ENCODE data around the gene HPD. TPM values are rescaled to one million over a fixed set of nuclear protein-coding genes. Genes with fewer than 3 reads are reported as not detected.
A peak's percentile ranks its signal among the peaks of the same experiment; 100 is the strongest.

HPD gene
- total RNA-seq, 1 experiment from 2014 or later = 0.39 TPM

DNA sequence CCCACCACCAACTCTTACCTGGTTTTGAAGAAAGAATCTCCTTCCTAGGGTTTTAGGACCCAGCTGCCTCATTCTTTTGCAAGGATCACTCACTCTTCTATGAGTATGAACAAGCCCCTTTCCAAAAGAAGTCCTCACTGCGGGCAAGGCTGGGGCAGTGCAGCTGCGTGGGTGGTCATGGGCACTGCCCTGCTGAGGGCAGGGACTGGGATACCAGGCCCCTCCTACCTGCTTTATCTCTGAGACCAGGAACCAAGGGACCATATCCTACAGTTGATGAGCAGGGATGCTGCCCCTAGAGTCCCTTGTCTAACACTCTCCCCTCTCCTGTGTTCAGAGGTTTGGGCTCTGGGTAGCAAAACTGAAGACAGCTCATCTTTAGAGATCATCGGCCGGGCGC lies 20.5 kb downstream of the HPD start:
- no peak overlapping the region for H3K27ac Mint-ChIP-seq
- H3K4me1 Mint-ChIP-seq = peaks cover 8% of the 10 kb centered on the region
- DNase-seq (ENCODE audit: low spot score) = no peak
- CTCF ChIA-PET = interaction anchor here (0.6 to 5.7 kb wide), 16 partner anchors 11 to 300 kb away, joined by 3 to 73 read pairs (median 4); partner anchors contain the start of genes CFAP251, RHOF and TMEM120B
- POLR2A ChIA-PET = no interaction called here
- H3K27me3 Mint-ChIP-seq (ENCODE audit: low read depth) = peaks cover 16% of the 10 kb centered on the region
- no peaks in the 10 kb centered on the region for H3K36me3 Mint-ChIP-seq
- no peak for TF ChIP-seq FOXJ3 (CRISPR knock-in tag; IDR thresholded peaks at IDR 0.05; ENCODE audit: borderline replicate concordance)
- no peak for TF ChIP-seq PRRX2 (CRISPR knock-in tag; IDR thresholded peaks at IDR 0.05)
- TF ChIP-seq, protein P1, sequence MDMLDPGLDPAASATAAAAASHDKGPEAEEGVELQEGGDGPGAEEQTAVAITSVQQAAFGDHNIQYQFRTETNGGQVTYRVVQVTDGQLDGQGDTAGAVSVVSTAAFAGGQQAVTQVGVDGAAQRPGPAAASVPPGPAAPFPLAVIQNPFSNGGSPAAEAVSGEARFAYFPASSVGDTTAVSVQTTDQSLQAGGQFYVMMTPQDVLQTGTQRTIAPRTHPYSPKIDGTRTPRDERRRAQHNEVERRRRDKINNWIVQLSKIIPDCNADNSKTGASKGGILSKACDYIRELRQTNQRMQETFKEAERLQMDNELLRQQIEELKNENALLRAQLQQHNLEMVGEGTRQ (CRISPR knock-in tag; IDR thresholded peaks at IDR 0.05) = no peak
- TF ChIP-seq TCF7 (CRISPR knock-in tag; IDR thresholded peaks at IDR 0.05; ENCODE audit: low read depth) = no peak
- no peak for TF ChIP-seq KAT7 (CRISPR knock-in tag; IDR thresholded peaks at IDR 0.05; ENCODE audit: borderline replicate concordance)
- no peak for TF ChIP-seq HMGA2 (CRISPR knock-in tag; IDR thresholded peaks at IDR 0.05)
- TF ChIP-seq, protein P2, sequence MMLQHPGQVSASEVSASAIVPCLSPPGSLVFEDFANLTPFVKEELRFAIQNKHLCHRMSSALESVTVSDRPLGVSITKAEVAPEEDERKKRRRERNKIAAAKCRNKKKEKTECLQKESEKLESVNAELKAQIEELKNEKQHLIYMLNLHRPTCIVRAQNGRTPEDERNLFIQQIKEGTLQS (CRISPR knock-in tag; conservative IDR thresholded peaks at IDR 0.05) = no peak
- no peak for TF ChIP-seq ZNF263 (CRISPR knock-in tag; IDR thresholded peaks at IDR 0.05; ENCODE audit: low read depth)
- TF ChIP-seq, protein P3, sequence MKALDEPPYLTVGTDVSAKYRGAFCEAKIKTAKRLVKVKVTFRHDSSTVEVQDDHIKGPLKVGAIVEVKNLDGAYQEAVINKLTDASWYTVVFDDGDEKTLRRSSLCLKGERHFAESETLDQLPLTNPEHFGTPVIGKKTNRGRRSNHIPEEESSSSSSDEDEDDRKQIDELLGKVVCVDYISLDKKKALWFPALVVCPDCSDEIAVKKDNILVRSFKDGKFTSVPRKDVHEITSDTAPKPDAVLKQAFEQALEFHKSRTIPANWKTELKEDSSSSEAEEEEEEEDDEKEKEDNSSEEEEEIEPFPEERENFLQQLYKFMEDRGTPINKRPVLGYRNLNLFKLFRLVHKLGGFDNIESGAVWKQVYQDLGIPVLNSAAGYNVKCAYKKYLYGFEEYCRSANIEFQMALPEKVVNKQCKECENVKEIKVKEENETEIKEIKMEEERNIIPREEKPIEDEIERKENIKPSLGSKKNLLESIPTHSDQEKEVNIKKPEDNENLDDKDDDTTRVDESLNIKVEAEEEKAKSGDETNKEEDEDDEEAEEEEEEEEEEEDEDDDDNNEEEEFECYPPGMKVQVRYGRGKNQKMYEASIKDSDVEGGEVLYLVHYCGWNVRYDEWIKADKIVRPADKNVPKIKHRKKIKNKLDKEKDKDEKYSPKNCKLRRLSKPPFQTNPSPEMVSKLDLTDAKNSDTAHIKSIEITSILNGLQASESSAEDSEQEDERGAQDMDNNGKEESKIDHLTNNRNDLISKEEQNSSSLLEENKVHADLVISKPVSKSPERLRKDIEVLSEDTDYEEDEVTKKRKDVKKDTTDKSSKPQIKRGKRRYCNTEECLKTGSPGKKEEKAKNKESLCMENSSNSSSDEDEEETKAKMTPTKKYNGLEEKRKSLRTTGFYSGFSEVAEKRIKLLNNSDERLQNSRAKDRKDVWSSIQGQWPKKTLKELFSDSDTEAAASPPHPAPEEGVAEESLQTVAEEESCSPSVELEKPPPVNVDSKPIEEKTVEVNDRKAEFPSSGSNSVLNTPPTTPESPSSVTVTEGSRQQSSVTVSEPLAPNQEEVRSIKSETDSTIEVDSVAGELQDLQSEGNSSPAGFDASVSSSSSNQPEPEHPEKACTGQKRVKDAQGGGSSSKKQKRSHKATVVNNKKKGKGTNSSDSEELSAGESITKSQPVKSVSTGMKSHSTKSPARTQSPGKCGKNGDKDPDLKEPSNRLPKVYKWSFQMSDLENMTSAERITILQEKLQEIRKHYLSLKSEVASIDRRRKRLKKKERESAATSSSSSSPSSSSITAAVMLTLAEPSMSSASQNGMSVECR (CRISPR knock-in tag; IDR thresholded peaks at IDR 0.05; ENCODE audit: borderline replicate concordance) = no peak
- TF ChIP-seq, protein P4, sequence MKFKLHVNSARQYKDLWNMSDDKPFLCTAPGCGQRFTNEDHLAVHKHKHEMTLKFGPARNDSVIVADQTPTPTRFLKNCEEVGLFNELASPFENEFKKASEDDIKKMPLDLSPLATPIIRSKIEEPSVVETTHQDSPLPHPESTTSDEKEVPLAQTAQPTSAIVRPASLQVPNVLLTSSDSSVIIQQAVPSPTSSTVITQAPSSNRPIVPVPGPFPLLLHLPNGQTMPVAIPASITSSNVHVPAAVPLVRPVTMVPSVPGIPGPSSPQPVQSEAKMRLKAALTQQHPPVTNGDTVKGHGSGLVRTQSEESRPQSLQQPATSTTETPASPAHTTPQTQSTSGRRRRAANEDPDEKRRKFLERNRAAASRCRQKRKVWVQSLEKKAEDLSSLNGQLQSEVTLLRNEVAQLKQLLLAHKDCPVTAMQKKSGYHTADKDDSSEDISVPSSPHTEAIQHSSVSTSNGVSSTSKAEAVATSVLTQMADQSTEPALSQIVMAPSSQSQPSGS (CRISPR knock-in tag; IDR thresholded peaks at IDR 0.05; ENCODE audit: borderline replicate concordance, low read depth) = no peak
- TF ChIP-seq, protein P5, sequence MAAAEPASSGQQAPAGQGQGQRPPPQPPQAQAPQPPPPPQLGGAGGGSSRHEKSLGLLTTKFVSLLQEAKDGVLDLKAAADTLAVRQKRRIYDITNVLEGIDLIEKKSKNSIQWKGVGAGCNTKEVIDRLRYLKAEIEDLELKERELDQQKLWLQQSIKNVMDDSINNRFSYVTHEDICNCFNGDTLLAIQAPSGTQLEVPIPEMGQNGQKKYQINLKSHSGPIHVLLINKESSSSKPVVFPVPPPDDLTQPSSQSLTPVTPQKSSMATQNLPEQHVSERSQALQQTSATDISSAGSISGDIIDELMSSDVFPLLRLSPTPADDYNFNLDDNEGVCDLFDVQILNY (CRISPR knock-in tag; IDR thresholded peaks at IDR 0.05) = no peak
- TF ChIP-seq ZNF121 (CRISPR knock-in tag; IDR thresholded peaks at IDR 0.05) = no peak
- TF ChIP-seq ZNF317 (CRISPR knock-in tag; IDR thresholded peaks at IDR 0.05; ENCODE audit: borderline replicate concordance, low read depth) = no peak
- no peak for TF ChIP-seq SMAD4 (CRISPR knock-in tag; IDR thresholded peaks at IDR 0.05)
- no peak for ATAC-seq
- H3K4me3 Mint-ChIP-seq = no peak overlapping the region
- H3K9me3 Mint-ChIP-seq = no peaks in the 10 kb centered on the region

DNA sequence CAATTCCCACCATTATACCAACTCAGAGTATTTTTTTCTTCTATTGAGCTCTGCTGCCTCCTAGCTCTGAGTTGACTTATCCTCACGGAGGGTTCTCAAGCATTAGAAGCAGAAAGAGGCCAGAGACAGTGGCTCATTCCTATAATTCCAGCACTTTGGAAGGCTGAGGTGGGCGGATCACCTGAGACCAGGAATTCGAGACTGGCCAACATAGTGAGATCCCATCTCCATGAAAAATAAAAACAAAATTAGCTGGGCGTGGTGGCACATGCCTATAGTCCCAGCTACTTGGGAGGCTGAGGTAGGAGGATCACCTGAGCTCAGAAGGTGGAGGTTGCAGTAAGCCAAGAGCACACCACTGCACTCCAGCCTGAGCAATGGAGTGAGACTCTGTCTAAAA lies 21.0 kb downstream of the HPD start:
- TF ChIP-seq HMGA2 (CRISPR knock-in tag; IDR thresholded peaks at IDR 0.05) (no peak), ZNF219 (CRISPR knock-in tag; IDR thresholded peaks at IDR 0.05; ENCODE audit: borderline replicate concordance) (no peak), ZNF121 (CRISPR knock-in tag; IDR thresholded peaks at IDR 0.05) (peak; percentile 52; the same call in 1 of the 2 replicates)
- TF ChIP-seq, protein P6, sequence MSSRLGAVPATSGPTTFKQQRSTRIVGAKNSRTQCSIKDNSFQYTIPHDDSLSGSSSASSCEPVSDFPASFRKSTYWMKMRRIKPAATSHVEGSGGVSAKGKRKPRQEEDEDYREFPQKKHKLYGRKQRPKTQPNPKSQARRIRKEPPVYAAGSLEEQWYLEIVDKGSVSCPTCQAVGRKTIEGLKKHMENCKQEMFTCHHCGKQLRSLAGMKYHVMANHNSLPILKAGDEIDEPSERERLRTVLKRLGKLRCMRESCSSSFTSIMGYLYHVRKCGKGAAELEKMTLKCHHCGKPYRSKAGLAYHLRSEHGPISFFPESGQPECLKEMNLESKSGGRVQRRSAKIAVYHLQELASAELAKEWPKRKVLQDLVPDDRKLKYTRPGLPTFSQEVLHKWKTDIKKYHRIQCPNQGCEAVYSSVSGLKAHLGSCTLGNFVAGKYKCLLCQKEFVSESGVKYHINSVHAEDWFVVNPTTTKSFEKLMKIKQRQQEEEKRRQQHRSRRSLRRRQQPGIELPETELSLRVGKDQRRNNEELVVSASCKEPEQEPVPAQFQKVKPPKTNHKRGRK (CRISPR knock-in tag; IDR thresholded peaks at IDR 0.05; ENCODE audit: borderline replicate concordance) = no peak
- H3K36me3 Mint-ChIP-seq = no peaks in the 10 kb centered on the region; the same call in 1 of the 2 replicates
- peaks cover 16% of the 10 kb centered on the region for H3K27me3 Mint-ChIP-seq (ENCODE audit: low read depth)
- H3K9me3 Mint-ChIP-seq = no peaks in the 10 kb centered on the region
- ATAC-seq (no peak), DNase-seq (ENCODE audit: low spot score) (no peak)
- peaks cover 8% of the 10 kb centered on the region for H3K4me1 Mint-ChIP-seq
- ChIA-PET POLR2A (no interaction called here), CTCF (interaction anchor here (0.6 to 5.7 kb wide), 12 partner anchors 10 to 298 kb away, joined by 3 to 73 read pairs (median 4); partner anchors contain the start of genes CFAP251 and RHOF)
- H3K4me3 Mint-ChIP-seq = no peak overlapping the region
- H3K27ac Mint-ChIP-seq = no peak overlapping the region
